ENCODE results near the gene SLITRK6. TPM values are rescaled to one million over a fixed set of nuclear protein-coding genes. Genes with fewer than 3 reads are reported as not detected.

The SLITRK6 gene
- total RNA-seq, 2 experiments from 2014 or later = not detected

GRCh38 chr13:85816413-85816812, 17.2 kb upstream of the SLITRK6 start:
- DNase-seq (ENCODE audit: low spot score) = no peak
- Histone ChIP-seq H3K4me2 (ENCODE audit: low read length) (no peak overlapping the region), H4K20me1 (ENCODE audit: insufficient read depth, low read length) (no peaks in the 10 kb centered on the region), H3K27ac (ENCODE audit: low read depth, low read length, poor library complexity, severe bottlenecking) (no peak overlapping the region), H3K9me2 (ENCODE audit: insufficient read depth, low read length) (no peaks in the 10 kb centered on the region), H3K79me2 (ENCODE audit: insufficient read depth, low read depth, low read length) (no peaks in the 10 kb centered on the region), H3K4me3 (ENCODE audit: low read depth, low read length, poor library complexity, severe bottlenecking) (no peak overlapping the region), H3K4me1 (ENCODE audit: insufficient read depth, low read length, poor library complexity, severe bottlenecking) (no peaks in the 10 kb centered on the region), H2AFZ (ENCODE audit: low read length) (no peak overlapping the region), H3K36me3 (ENCODE audit: insufficient read depth, low read length) (no peaks in the 10 kb centered on the region), H3K9me3 (ENCODE audit: low read length) (no peaks in the 10 kb centered on the region)
- BruUV-seq (replicated peaks) = no TSS peak
- intact Hi-C loops (cut with micrococcal nuclease; ENCODE audit: unreplicated experiment) = no loop called here
- TF ChIP-seq EZH2phosphoT487 (IDR thresholded peaks at IDR 0.05; ENCODE audit: borderline replicate concordance, low read depth, low read length) = no peak
- TF ChIP-seq CTCF (conservative IDR thresholded peaks at IDR 0.05; ENCODE audit: low read length) = peak; percentile 59
- ChIA-PET CTCF (ENCODE audit: unreplicated experiment) (no interaction called here), POLR2A (no interaction called here)

DNA sequence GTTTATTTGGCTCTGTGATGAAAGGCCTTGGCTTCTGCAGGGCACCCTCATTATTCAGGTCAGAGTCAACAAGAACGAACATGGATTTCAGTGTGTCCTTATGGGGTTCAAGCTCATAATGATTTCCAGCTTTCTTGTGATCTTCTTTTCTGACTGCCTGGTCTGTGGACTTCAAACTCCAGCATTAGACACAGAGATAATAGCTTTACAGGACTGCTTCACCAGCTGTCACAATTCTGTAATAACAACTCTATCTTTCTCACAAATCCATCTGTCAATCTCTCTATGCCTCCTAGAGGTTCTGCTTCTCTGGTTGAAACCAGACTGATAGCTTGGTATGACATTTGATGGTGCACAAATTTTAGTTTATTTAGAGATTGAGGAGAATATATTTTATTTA, 13.1 kb upstream of the SLITRK6 start:
- no peak overlapping the region for H3K4me2 ChIP-seq (ENCODE audit: low read length)
- TF ChIP-seq EZH2phosphoT487 (IDR thresholded peaks at IDR 0.05; ENCODE audit: borderline replicate concordance, low read depth, low read length) = no peak
- TF ChIP-seq CTCF (conservative IDR thresholded peaks at IDR 0.05; ENCODE audit: low read length) = no peak
- intact Hi-C loops (cut with micrococcal nuclease; ENCODE audit: unreplicated experiment) = no loop called here
- no peaks in the 10 kb centered on the region for H3K4me1 ChIP-seq (ENCODE audit: insufficient read depth, low read length, poor library complexity, severe bottlenecking)
- no peaks in the 10 kb centered on the region for H3K9me3 ChIP-seq (ENCODE audit: low read length)
- H4K20me1 ChIP-seq (ENCODE audit: insufficient read depth, low read length) = no peaks in the 10 kb centered on the region
- H3K4me3 ChIP-seq (ENCODE audit: low read depth, low read length, poor library complexity, severe bottlenecking) = no peak overlapping the region
- H3K9me2 ChIP-seq (ENCODE audit: insufficient read depth, low read length) = no peaks in the 10 kb centered on the region
- no peak overlapping the region for H3K27ac ChIP-seq (ENCODE audit: low read depth, low read length, poor library complexity, severe bottlenecking)
- H3K36me3 ChIP-seq (ENCODE audit: insufficient read depth, low read length) = no peaks in the 10 kb centered on the region
- CTCF ChIA-PET (ENCODE audit: unreplicated experiment) = no interaction called here
- POLR2A ChIA-PET = interaction anchor here (0.6 to 0.7 kb wide), 2 partner anchors 588 to 617 kb away, joined by 3 read pairs; no protein-coding TSS in a partner anchor
- BruUV-seq (replicated peaks) = no TSS peak
- no peaks in the 10 kb centered on the region for H3K79me2 ChIP-seq (ENCODE audit: insufficient read depth, low read depth, low read length)
- no peak for DNase-seq (ENCODE audit: low spot score)
- no peak overlapping the region for H2AFZ ChIP-seq (ENCODE audit: low read length)

GRCh38 chr13:85808811-85809210, 9.6 kb upstream of the SLITRK6 start:
- POLR2A ChIA-PET = interaction anchor here (0.5 kb wide), 1 partner anchor 891 kb away, joined by 3 read pairs; no protein-coding TSS in a partner anchor
- Histone ChIP-seq H3K4me3 (ENCODE audit: low read depth, low read length, poor library complexity, severe bottlenecking) (no peak overlapping the region), H4K20me1 (ENCODE audit: insufficient read depth, low read length) (no peaks in the 10 kb centered on the region), H3K4me1 (ENCODE audit: insufficient read depth, low read length, poor library complexity, severe bottlenecking) (no peaks in the 10 kb centered on the region), H3K9me3 (ENCODE audit: low read length) (no peaks in the 10 kb centered on the region), H3K79me2 (ENCODE audit: insufficient read depth, low read depth, low read length) (no peaks in the 10 kb centered on the region), H3K27ac (ENCODE audit: low read depth, low read length, poor library complexity, severe bottlenecking) (no peak overlapping the region), H3K9me2 (ENCODE audit: insufficient read depth, low read length) (no peaks in the 10 kb centered on the region), H3K36me3 (ENCODE audit: insufficient read depth, low read length) (no peaks in the 10 kb centered on the region), H3K4me2 (ENCODE audit: low read length) (no peak overlapping the region), H2AFZ (ENCODE audit: low read length) (no peak overlapping the region)
- no TSS peak for BruUV-seq (replicated peaks)
- TF ChIP-seq CTCF (conservative IDR thresholded peaks at IDR 0.05; ENCODE audit: low read length) = no peak
- TF ChIP-seq EZH2phosphoT487 (IDR thresholded peaks at IDR 0.05; ENCODE audit: borderline replicate concordance, low read depth, low read length) = no peak
- no peak for DNase-seq (ENCODE audit: low spot score)
- CTCF ChIA-PET (ENCODE audit: unreplicated experiment) = no interaction called here
- intact Hi-C loops (cut with micrococcal nuclease; ENCODE audit: unreplicated experiment) = no loop called here

Measured in OCI-LY7 (cell line).